Measurements from ENCODE around the gene ADAMTS16.

The ADAMTS16 gene

GRCh38 chr5:5350101-5350500 is 210.0 kb downstream of the ADAMTS16 start:
- no peak for DNase-seq

GRCh38 chr5:5351288-5351979 is 211.3 kb downstream of the ADAMTS16 start:
- DNase-seq: peak; percentile 76

DNA sequence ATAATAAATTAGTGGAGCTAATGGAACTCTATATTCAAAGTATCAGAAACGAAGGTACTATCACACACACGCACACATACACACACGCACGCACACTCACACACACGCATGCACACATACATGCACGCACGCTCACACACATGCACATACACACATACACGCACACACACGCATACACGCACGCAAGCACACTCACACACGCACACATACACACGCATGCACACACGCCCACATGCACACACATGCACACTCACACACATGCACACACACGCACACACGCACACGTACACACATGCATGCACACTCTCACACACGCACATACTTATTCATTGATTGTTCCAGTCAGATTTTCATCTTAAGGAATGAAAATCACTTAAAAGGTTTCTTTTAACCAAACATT is 212.5 kb downstream of the ADAMTS16 start:
- no peak for DNase-seq

DNA sequence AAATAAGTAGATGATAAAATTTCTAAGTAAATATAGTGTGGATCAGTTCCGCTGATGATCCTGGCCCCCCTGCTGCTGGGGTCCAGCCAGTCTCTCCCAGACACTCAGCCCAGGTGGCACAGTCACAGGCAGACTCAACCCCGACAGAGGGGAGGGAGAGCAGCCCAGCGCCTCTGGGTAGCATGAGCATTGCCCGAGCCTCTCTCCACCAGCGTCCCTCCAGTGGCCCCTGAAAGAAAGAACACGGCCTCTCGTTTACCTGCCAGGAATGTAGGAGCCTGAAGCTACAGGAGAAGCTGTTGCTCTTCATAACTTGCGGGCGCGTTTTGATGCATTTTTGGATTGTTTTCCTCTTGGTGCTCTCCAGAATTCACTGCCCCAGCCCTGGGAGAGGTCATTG is 213.6 kb downstream of the ADAMTS16 start:
- no peak for DNase-seq

DNA sequence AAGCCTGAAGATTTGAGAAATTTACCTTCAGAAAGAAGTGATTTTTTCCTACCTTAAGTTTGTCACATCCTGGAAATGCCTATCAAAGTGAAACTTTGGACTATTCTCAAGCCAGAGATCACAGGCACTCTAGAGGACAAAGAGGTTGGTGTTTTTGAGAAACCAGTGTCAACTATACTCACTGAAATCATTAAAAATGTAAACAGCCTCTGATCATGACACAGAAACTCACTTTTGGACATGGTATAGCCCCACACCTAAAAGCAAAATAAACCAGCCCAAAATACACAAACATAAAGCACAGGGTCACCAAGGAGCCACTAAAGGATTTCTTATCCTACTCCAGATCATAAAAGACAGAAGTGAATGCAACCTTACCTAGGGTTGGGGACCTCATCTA is 216.6 kb downstream of the ADAMTS16 start:
- no peak for DNase-seq

GRCh38 chr5:5359618-5360017 is 219.5 kb downstream of the ADAMTS16 start:
- DNase-seq: no peak

GRCh38 chr5:5360363-5360940 is 220.3 kb downstream of the ADAMTS16 start:
- no peak for DNase-seq

- DNase-seq: no peak
Measured at GRCh38 chr5:5360941-5361520, 220.9 kb downstream of the ADAMTS16 start.

- DNase-seq: no peak
Measured at GRCh38 chr5:5363045-5363444, 222.9 kb downstream of the ADAMTS16 start.

- DNase-seq: no peak
Measured at GRCh38 chr5:5364932-5365331, 224.8 kb downstream of the ADAMTS16 start.

DNA sequence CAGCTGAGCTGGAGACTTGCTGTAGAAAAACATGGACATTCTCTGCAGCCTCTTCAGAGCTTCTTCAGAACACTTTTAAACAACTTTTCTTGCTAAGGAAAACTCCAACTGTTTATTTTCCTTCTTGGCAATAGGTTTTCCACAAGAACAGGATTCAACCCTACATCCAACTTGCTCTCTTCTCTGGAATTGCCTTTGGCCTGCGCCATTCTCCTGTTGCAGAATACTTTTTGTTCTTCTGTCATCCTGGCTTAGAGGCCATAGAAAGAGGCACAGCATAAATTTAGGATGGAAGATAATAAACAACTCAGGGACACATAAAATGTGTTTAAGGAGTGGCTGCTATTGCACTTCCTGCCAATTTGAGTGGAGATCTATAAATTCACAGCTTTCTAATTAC is 227.6 kb downstream of the ADAMTS16 start:
- no peak for DNase-seq

DNA sequence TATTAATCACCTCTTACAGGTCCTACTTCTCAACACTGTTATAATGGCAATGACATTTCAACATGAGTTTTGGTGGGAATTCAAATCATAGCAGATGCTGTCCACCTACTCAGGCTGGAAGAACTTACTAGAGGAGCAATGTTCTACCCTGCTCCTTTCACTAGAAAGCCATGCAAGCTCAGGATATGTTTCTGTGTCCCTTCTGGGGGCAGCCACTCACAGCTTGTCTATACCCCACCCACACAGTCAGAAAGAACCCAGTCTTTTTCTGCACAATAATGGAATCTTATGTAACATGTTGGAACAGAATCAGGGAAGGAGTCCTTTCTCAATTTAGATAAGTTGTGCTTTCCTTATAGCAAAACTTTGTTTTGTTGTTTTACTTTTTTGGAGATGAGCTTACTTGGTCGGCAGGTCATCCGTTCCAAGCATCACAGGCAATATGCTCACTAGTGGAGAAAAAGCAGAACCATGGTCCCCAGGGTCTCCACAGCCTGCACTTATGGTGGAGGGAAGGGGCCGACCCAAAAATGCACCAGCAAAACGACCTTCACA is 229.0 kb downstream of the ADAMTS16 start:
- no peak for DNase-seq
